ENCODE measurements around the gene ATN1.
"Not testable (repeated sequence)": the region's sequence is repeated elsewhere in the genome, so short reads cannot be mapped to it uniquely, and the experiment has no call there.

The ATN1 gene

GRCh38 chr12:6927379-6928021, at the start of gene ATN1:
Gene ATN1 (plus strand): TSS chr12:6927959. CDS start chr12:6934002, 6,043 bp downstream.
- DNase-seq: peak; percentile 61

GRCh38 chr12:6879824-6880223, 47.9 kb upstream of the ATN1 start:
- DNase-seq: not testable (repeated sequence)

GRCh38 chr12:6883252-6883651, 44.5 kb upstream of the ATN1 start:
- no peak for DNase-seq

GRCh38 chr12:6883683-6884082, 44.1 kb upstream of the ATN1 start:
- DNase-seq: no peak

- DNase-seq: no peak
Measured at GRCh38 chr12:6884539-6884938, 43.2 kb upstream of the ATN1 start.

- DNase-seq: not testable (repeated sequence)
Measured at GRCh38 chr12:6886206-6886999, 41.4 kb upstream of the ATN1 start.

GRCh38 chr12:6887460-6887859, 40.3 kb upstream of the ATN1 start:
- DNase-seq: no peak

- no peak for DNase-seq
Measured at GRCh38 chr12:6888360-6888759, 39.4 kb upstream of the ATN1 start.

- not testable (repeated sequence) for DNase-seq
Measured at GRCh38 chr12:6888794-6889193, 39.0 kb upstream of the ATN1 start.

- not testable (repeated sequence) for DNase-seq
Measured at GRCh38 chr12:6889775-6890573, 37.8 kb upstream of the ATN1 start.

- DNase-seq: peak; percentile 99
Measured at GRCh38 chr12:6890789-6891645, 36.7 kb upstream of the ATN1 start.

- DNase-seq: no peak
Measured at GRCh38 chr12:6891646-6892001, 36.1 kb upstream of the ATN1 start.

GRCh38 chr12:6892683-6893082, 35.1 kb upstream of the ATN1 start:
- DNase-seq: not testable (repeated sequence)

GRCh38 chr12:6894321-6894720, 33.4 kb upstream of the ATN1 start:
- DNase-seq: no peak

GRCh38 chr12:6896846-6897435, 30.8 kb upstream of the ATN1 start:
- no peak for DNase-seq

- DNase-seq: no peak
Measured at GRCh38 chr12:6899427-6899826, 28.3 kb upstream of the ATN1 start.

GRCh38 chr12:6899837-6900519, 27.8 kb upstream of the ATN1 start:
- DNase-seq: peak; percentile 63

GRCh38 chr12:6902448-6902847, 25.3 kb upstream of the ATN1 start:
- DNase-seq: no peak

- no peak for DNase-seq
Measured at GRCh38 chr12:6903722-6904121, 24.0 kb upstream of the ATN1 start.

- DNase-seq: peak; percentile 85
Measured at GRCh38 chr12:6904280-6905276, 23.2 kb upstream of the ATN1 start, which contains the start of gene LRRC23. Gene LRRC23 (plus strand): TSS chr12:6904822. CDS start chr12:6905634, 812 bp downstream.

Data from GDM1 (cell line).